ENCODE data around the gene GLIPR1L2. TPM values are rescaled to one million over a fixed set of nuclear protein-coding genes. Genes with fewer than 3 reads are reported as not detected.

The GLIPR1L2 gene
- total RNA-seq, 3 donors from 2014 or later, result 0.80 to 6.3 (median 2.3) TPM

DNA sequence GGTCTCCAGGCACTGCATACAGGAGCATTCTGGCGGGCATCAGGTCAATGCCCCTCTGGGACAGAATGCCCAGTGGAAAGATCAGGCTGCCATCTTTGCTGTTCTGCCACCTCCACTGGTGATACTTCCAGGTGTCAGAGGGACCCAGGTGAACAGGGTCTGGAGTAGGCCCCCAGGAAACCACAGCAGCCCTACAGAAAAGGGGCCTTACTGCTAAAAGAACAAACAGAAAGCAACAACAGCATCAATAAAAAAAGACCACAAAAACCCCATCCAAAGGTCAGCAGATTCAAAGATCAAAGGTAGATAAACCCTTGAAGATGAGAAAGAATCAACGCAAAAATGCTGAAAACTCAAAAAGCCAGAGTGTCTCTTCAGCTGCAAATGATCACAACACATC lies 40.5 kb upstream of the GLIPR1L2 start:
- intact Hi-C loops (cut with DNase I; ENCODE audit: low total_unique reads), result no loop called here
- no peak overlapping the region for H3K27ac ChIP-seq
- H3K27me3 ChIP-seq, result no peaks in the 10 kb centered on the region
- TF ChIP-seq POLR2A (IDR thresholded peaks at IDR 0.05), result no peak
- TF ChIP-seq, protein P1, sequence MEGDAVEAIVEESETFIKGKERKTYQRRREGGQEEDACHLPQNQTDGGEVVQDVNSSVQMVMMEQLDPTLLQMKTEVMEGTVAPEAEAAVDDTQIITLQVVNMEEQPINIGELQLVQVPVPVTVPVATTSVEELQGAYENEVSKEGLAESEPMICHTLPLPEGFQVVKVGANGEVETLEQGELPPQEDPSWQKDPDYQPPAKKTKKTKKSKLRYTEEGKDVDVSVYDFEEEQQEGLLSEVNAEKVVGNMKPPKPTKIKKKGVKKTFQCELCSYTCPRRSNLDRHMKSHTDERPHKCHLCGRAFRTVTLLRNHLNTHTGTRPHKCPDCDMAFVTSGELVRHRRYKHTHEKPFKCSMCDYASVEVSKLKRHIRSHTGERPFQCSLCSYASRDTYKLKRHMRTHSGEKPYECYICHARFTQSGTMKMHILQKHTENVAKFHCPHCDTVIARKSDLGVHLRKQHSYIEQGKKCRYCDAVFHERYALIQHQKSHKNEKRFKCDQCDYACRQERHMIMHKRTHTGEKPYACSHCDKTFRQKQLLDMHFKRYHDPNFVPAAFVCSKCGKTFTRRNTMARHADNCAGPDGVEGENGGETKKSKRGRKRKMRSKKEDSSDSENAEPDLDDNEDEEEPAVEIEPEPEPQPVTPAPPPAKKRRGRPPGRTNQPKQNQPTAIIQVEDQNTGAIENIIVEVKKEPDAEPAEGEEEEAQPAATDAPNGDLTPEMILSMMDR (IDR thresholded peaks at IDR 0.05), result no peak
- TF ChIP-seq POLR2AphosphoS5 (IDR thresholded peaks at IDR 0.05), result no peak
- H3K36me3 ChIP-seq, result no peaks in the 10 kb centered on the region
- H3K9me3 ChIP-seq, result peaks cover 0 to 2% of the 10 kb centered on the region in 2 donors
- H3K4me1 ChIP-seq, result no peaks in the 10 kb centered on the region
- DNase-seq (ENCODE audit: low spot score in 2 of 2), result no peak
- H3K4me3 ChIP-seq, result no peak overlapping the region

DNA sequence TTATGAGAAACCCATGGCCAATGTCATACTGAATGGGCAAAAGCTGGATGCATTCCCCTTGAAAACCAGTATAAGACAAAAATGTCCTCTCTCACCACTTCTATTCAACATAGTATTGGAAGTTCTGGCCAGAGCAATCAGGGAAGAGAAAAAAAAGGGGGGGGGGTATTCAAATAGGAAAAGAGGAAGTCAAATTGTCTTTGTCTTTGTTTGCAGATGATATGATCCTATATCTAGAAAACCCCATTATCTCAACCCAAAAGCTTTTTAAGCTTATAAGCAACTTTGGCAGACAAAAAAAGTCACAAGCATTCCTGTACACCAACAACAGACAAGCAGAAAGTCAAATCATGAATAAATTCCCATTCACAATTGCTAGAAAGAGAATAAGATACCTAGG lies 36.9 kb upstream of the GLIPR1L2 start:
- H3K4me3 ChIP-seq, result no peak overlapping the region
- H3K4me1 ChIP-seq, result no peaks in the 10 kb centered on the region
- H3K9me3 ChIP-seq, result peaks cover 0 to 6% of the 10 kb centered on the region in 2 donors
- TF ChIP-seq POLR2AphosphoS5 (IDR thresholded peaks at IDR 0.05) (no peak), POLR2A (IDR thresholded peaks at IDR 0.05) (no peak)
- TF ChIP-seq, protein P1 (IDR thresholded peaks at IDR 0.05), result no peak
- no peaks in the 10 kb centered on the region for H3K27me3 ChIP-seq
- H3K27ac ChIP-seq, result no peak overlapping the region
- no peaks in the 10 kb centered on the region for H3K36me3 ChIP-seq
- intact Hi-C loops (cut with DNase I; ENCODE audit: low total_unique reads), result no loop called here
- no peak for DNase-seq (ENCODE audit: low spot score in 2 of 2)

DNA sequence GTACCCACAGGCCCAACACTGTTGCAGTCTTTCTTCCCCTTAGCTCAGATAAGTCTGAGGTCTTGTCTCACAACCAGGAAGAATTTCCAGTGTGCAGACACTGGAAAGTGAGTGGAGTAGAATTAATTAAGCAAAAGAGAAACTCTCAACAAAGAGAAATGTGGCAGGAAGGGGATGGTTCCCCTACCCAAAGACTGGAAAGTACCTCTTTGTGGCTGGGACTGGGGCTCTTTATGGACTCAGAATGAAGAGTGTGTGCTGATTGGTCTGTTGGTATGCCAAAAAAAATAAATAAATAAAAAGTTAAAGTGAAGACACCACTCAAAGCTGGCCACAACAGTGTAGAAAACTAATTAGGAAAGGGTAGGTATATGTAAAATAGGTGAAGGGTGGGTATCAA lies 30.0 kb upstream of the GLIPR1L2 start:
- TF ChIP-seq POLR2AphosphoS5 (IDR thresholded peaks at IDR 0.05) (no peak), POLR2A (IDR thresholded peaks at IDR 0.05) (no peak)
- TF ChIP-seq, protein P1 (IDR thresholded peaks at IDR 0.05), result no peak
- DNase-seq (ENCODE audit: low spot score in 2 of 2), result no peak
- Histone ChIP-seq H3K27ac (no peak overlapping the region), H3K4me1 (no peaks in the 10 kb centered on the region), H3K4me3 (no peak overlapping the region), H3K27me3 (no peaks in the 10 kb centered on the region), H3K36me3 (peaks cover 4% of the 10 kb centered on the region), H3K9me3 (no peaks in the 10 kb centered on the region)
- intact Hi-C loops (cut with DNase I; ENCODE audit: low total_unique reads), result no loop called here

DNA sequence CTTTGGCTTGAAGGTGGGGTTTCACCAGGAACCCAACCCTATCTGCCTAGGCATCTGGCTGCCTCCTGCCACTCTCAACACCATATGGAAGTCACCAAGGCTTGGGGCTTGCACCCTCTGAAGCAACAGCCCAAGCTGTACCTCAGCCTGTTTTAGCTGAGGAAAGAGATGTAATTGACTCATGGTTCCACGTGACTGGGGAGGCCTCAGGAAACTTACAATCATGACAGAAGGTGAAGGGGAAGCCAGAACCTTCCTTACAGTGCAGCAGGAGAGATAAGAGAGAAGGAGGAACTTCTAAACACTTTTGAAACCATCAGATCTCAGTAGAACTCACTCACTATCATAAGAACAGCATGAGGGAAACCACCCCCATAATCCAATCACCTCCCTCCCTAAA lies 29.5 kb upstream of the GLIPR1L2 start:
- intact Hi-C loops (cut with DNase I; ENCODE audit: low total_unique reads), result no loop called here
- Histone ChIP-seq H3K36me3 (peaks cover 4% of the 10 kb centered on the region), H3K9me3 (no peaks in the 10 kb centered on the region), H3K27ac (no peak overlapping the region), H3K4me1 (no peaks in the 10 kb centered on the region), H3K27me3 (no peaks in the 10 kb centered on the region), H3K4me3 (no peak overlapping the region)
- no peak for DNase-seq (ENCODE audit: low spot score in 2 of 2)
- no peak for TF ChIP-seq POLR2AphosphoS5 (IDR thresholded peaks at IDR 0.05)
- no peak for TF ChIP-seq POLR2A (IDR thresholded peaks at IDR 0.05)
- TF ChIP-seq, protein P1 (IDR thresholded peaks at IDR 0.05), result no peak

DNA sequence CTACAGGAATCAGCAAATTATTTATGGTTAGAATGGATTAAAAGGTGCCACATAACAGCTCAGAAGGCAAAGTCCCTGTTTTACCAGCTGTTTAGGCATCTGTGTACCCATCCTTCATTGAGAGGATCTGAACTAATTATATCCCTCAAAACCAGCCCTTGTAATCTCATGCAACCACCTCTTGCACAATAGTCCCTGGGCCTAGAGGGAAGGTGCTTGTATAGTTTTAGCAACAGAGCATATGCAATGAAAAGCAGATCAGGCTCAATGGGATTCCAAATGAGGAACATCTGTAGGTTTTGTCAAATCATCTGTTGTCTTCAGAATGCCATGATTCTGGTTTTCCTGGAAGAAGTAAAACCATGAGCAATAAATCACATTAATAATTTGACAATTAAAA lies 26.0 kb upstream of the GLIPR1L2 start:
- H3K36me3 ChIP-seq, result peaks cover 4% of the 10 kb centered on the region
- intact Hi-C loops (cut with DNase I; ENCODE audit: low total_unique reads), result no loop called here

More for the DNA sequence above, 26.0 kb upstream of the GLIPR1L2 start:
- Histone ChIP-seq H3K4me1 (no peaks in the 10 kb centered on the region), H3K27ac (no peak overlapping the region), H3K4me3 (no peak overlapping the region), H3K9me3 (no peaks in the 10 kb centered on the region), H3K27me3 (no peaks in the 10 kb centered on the region)
- TF ChIP-seq POLR2A (IDR thresholded peaks at IDR 0.05) (no peak), POLR2AphosphoS5 (IDR thresholded peaks at IDR 0.05) (no peak)
- TF ChIP-seq, protein P1 (IDR thresholded peaks at IDR 0.05), result no peak
- DNase-seq (ENCODE audit: low spot score in 2 of 2), result no peak
